ENCODE measurements around the gene EXD3.

EXD3 gene

GRCh38 chr9:137464291-137464999 is 41.5 kb upstream of the EXD3 start:
- no peak for DNase-seq (ENCODE audit: low read depth in 1 of 2, low spot score in 1 of 2)
- TF ChIP-seq POLR2AphosphoS5 (IDR thresholded peaks at IDR 0.05; ENCODE audit: low read depth) (no peak), GABPA (IDR thresholded peaks at IDR 0.05; ENCODE audit: low read depth) (no peak), CTCF (IDR thresholded peaks at IDR 0.05; ENCODE audit: insufficient read depth, low read length) (no peak), REST (IDR thresholded peaks at IDR 0.05; ENCODE audit: insufficient replicate concordance, low read depth) (no peak), SPI1 (IDR thresholded peaks at IDR 0.05; ENCODE audit: borderline replicate concordance, low read depth) (no peak)
- Histone ChIP-seq H3K27ac (replicated peaks) (no peak overlapping the region), H3K4me3 (replicated peaks; ENCODE audit: insufficient read depth, low read length) (no peak overlapping the region), H3K27me3 (ENCODE audit: insufficient read depth, poor library complexity, severe bottlenecking) (no peaks in the 10 kb centered on the region)

GRCh38 chr9:137463931-137464290 is 40.9 kb upstream of the EXD3 start:
- Histone ChIP-seq H3K4me3 (replicated peaks; ENCODE audit: insufficient read depth, low read length) (no peak overlapping the region), H3K27ac (replicated peaks) (no peak overlapping the region), H3K27me3 (ENCODE audit: insufficient read depth, poor library complexity, severe bottlenecking) (no peaks in the 10 kb centered on the region)
- DNase-seq (ENCODE audit: low read depth in 1 of 2, low spot score in 1 of 2), result no peak
- no peak for TF ChIP-seq CTCF (IDR thresholded peaks at IDR 0.05; ENCODE audit: insufficient read depth, low read length)
- no peak for TF ChIP-seq REST (IDR thresholded peaks at IDR 0.05; ENCODE audit: insufficient replicate concordance, low read depth)
- no peak for TF ChIP-seq SPI1 (IDR thresholded peaks at IDR 0.05; ENCODE audit: borderline replicate concordance, low read depth)
- no peak for TF ChIP-seq GABPA (IDR thresholded peaks at IDR 0.05; ENCODE audit: low read depth)
- TF ChIP-seq POLR2AphosphoS5 (IDR thresholded peaks at IDR 0.05; ENCODE audit: low read depth), result no peak

- Histone ChIP-seq H3K27me3 (ENCODE audit: insufficient read depth, poor library complexity, severe bottlenecking) (no peaks in the 10 kb centered on the region), H3K27ac (replicated peaks) (no peak overlapping the region), H3K4me3 (replicated peaks; ENCODE audit: insufficient read depth, low read length) (no peak overlapping the region)
- TF ChIP-seq CTCF (IDR thresholded peaks at IDR 0.05; ENCODE audit: insufficient read depth, low read length) (no peak), REST (IDR thresholded peaks at IDR 0.05; ENCODE audit: insufficient replicate concordance, low read depth) (no peak), SPI1 (IDR thresholded peaks at IDR 0.05; ENCODE audit: borderline replicate concordance, low read depth) (no peak), GABPA (IDR thresholded peaks at IDR 0.05; ENCODE audit: low read depth) (no peak)
- DNase-seq (ENCODE audit: low read depth in 1 of 2, low spot score in 1 of 2), result no peak
Measured at GRCh38 chr9:137462986-137463930, 40.3 kb upstream of the EXD3 start.

Measured in HL-60 (cell line).